Left ventricle myocardium inferior (tissue), 1 donor: ENCODE data around the gene CD48. TPM values are rescaled to one million over a fixed set of nuclear protein-coding genes. Genes with fewer than 3 reads are reported as not detected.

Experiments
- DNase-seq: peaks from one replicate; pipeline ENCODE4 v3.0.0-alpha.2; 2020
- H3K27ac ChIP-seq: fragments of 200-600 bp; replicated peaks from 2 replicates; pipeline ENCODE4 v1.8.0; 2021
- H3K27me3 ChIP-seq: fragments of 200-600 bp; 2 replicates; pipeline ENCODE4 v1.8.0; 2021; ENCODE audit warnings: low read depth
- H3K36me3 ChIP-seq: fragments of 200-600 bp; 2 replicates; pipeline ENCODE4 v1.8.0; 2021
- H3K4me1 ChIP-seq: fragments of 200-600 bp; 2 replicates; pipeline ENCODE4 v1.8.0; 2021
- H3K4me3 ChIP-seq: fragments of 200-600 bp; 2 replicates; pipeline ENCODE4 v1.8.0; 2021; ENCODE audit warnings: mild to moderate bottlenecking, moderate library complexity
- H3K9me3 ChIP-seq: fragments of 200-600 bp; replicated peaks from 2 replicates; pipeline ENCODE4 v1.8.0; 2021
- intact Hi-C: fragments of 100-400 bp; cut with micrococcal nuclease; formaldehyde crosslinking; loops from one replicate; pipeline ENCODE4 v1.11.0; 2022
- total RNA-seq: library from RNA; stranded (reverse); fragmentation: NEBNext Ultra II Directional; extraction: Animal tissue kit (Norgen Biotek cat#: 25700); gene quantifications from one replicate; pipeline ENCODE4 v1.2.1, GENCODE V29; 2021
- TF ChIP-seq, protein P1 (sequence below): fragments of 200-600 bp; IDR thresholded peaks from 2 replicates; pipeline ENCODE4 v1.8.0; 2021; ENCODE audit warnings: antibody characterized with exemption, mild to moderate bottlenecking, borderline replicate concordance
- donor health status: DM: no; HTN: yes; CAD: no; lungs with severe emphysema.

The CD48 gene
- total RNA-seq, 1 donor from 2014 or later: 1.3 TPM

DNA sequence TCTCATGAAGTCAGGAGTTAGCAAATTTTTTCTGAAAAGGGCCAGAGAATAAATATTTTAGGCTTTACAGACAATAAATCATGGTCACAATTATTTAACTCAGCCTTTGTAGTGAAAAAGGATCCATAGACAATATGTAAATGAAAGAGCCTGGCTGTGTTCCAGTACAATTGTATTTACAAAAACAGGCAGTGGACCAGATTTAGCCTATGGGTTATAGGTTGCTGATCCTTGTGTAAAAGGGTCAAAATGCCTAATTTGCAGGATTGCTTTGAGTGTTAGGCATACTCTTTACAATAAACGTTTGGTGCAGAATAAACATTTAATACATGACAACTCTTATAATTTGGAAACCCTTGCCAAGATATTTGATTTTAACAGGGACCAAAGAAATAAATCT lies 33.9 kb upstream of the CD48 start:
- no peak overlapping the region for H3K4me3 ChIP-seq
- H3K36me3 ChIP-seq: no peaks in the 10 kb centered on the region
- no peak overlapping the region for H3K27ac ChIP-seq
- intact Hi-C loops: no loop called here
- H3K4me1 ChIP-seq: no peaks in the 10 kb centered on the region
- peaks cover 36% of the 10 kb centered on the region for H3K27me3 ChIP-seq
- TF ChIP-seq, protein P1, sequence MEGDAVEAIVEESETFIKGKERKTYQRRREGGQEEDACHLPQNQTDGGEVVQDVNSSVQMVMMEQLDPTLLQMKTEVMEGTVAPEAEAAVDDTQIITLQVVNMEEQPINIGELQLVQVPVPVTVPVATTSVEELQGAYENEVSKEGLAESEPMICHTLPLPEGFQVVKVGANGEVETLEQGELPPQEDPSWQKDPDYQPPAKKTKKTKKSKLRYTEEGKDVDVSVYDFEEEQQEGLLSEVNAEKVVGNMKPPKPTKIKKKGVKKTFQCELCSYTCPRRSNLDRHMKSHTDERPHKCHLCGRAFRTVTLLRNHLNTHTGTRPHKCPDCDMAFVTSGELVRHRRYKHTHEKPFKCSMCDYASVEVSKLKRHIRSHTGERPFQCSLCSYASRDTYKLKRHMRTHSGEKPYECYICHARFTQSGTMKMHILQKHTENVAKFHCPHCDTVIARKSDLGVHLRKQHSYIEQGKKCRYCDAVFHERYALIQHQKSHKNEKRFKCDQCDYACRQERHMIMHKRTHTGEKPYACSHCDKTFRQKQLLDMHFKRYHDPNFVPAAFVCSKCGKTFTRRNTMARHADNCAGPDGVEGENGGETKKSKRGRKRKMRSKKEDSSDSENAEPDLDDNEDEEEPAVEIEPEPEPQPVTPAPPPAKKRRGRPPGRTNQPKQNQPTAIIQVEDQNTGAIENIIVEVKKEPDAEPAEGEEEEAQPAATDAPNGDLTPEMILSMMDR: no peak
- no peaks in the 10 kb centered on the region for H3K9me3 ChIP-seq
- DNase-seq: no peak

- H3K27me3 ChIP-seq: peaks cover 30% of the 10 kb centered on the region
- no peak overlapping the region for H3K4me3 ChIP-seq
- no peaks in the 10 kb centered on the region for H3K36me3 ChIP-seq
- H3K9me3 ChIP-seq: no peaks in the 10 kb centered on the region
- intact Hi-C loops: no loop called here
- H3K27ac ChIP-seq: no peak overlapping the region
- DNase-seq: no peak
- no peaks in the 10 kb centered on the region for H3K4me1 ChIP-seq
- TF ChIP-seq, protein P1: no peak
These were observed 33.4 kb upstream of the CD48 start for GRCh38 chr1:160744852-160745520.

- Histone ChIP-seq H3K27ac (no peak overlapping the region), H3K9me3 (no peaks in the 10 kb centered on the region), H3K4me3 (no peak overlapping the region), H3K27me3 (peaks cover 24% of the 10 kb centered on the region), H3K36me3 (no peaks in the 10 kb centered on the region), H3K4me1 (no peaks in the 10 kb centered on the region)
- TF ChIP-seq, protein P1: no peak
- intact Hi-C loops: no loop called here
- no peak for DNase-seq
These were observed 32.7 kb upstream of the CD48 start for GRCh38 chr1:160744199-160744851.

GRCh38 chr1:160743266-160743665 lies 31.6 kb upstream of the CD48 start:
- no peaks in the 10 kb centered on the region for H3K9me3 ChIP-seq
- H3K4me1 ChIP-seq: no peaks in the 10 kb centered on the region
- no peaks in the 10 kb centered on the region for H3K36me3 ChIP-seq
- no peak overlapping the region for H3K27ac ChIP-seq
- intact Hi-C loops: no loop called here
- peaks cover 14% of the 10 kb centered on the region for H3K27me3 ChIP-seq
- TF ChIP-seq, protein P1: no peak
- no peak for DNase-seq
- no peak overlapping the region for H3K4me3 ChIP-seq

GRCh38 chr1:160742428-160743127 lies 31.0 kb upstream of the CD48 start:
- H3K9me3 ChIP-seq: peaks cover 1% of the 10 kb centered on the region
- H3K4me3 ChIP-seq: no peak overlapping the region
- H3K4me1 ChIP-seq: no peaks in the 10 kb centered on the region
- H3K27me3 ChIP-seq: peaks cover 10% of the 10 kb centered on the region
- TF ChIP-seq, protein P1: no peak
- no peaks in the 10 kb centered on the region for H3K36me3 ChIP-seq
- H3K27ac ChIP-seq: no peak overlapping the region
- intact Hi-C loops: no loop called here
- DNase-seq: no peak
